ENCODE measurements around the gene RPS19BP1.

RPS19BP1 gene, protein sequence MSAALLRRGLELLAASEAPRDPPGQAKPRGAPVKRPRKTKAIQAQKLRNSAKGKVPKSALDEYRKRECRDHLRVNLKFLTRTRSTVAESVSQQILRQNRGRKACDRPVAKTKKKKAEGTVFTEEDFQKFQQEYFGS

DNA sequence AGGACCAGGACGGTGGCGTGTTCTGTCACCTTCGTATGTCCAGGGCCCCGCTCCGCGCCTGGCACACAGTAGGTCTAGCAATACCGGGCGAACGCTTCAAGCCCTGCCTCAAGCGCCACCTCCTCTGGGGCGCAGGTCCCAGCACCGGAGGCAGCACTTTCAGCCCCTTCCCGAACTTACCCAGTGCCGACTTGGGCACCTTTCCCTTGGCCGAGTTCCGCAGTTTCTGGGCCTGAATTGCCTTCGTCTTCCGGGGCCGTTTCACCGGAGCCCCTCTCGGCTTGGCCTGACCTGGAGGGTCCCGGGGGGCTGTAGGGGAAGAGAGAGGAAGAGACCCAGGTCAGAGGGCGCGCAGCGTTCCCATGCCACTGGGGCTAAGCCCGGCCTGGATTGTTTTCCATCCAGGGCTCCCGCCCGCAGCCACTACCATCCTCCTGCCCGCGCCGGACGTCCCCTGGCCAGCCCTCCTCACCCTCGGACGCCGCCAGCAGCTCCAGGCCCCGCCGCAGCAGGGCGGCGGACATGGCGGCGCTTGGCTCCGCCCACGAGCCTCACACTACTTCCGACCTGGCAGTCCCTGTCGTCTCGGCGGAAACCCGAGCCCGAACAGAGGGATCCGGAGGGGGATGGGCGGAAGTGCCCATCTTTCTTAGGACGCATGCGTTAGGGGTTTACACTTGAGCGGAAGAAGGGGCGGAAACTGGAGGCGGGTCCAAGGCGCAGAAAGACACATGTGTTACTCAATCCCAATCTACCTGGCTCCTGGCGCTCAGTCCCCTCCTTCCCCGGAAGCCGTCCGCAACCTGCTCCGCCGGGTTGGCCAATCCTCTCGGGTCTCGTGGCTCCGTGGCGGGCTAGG lies at the start of gene RPS19BP1:
Gene RPS19BP1 (minus strand): TSS at position 534 of the 859 bp plus-strand sequence. CDS start 10 bp downstream, at position 524.
- peak; percentile 100 for DNase-seq

DNA sequence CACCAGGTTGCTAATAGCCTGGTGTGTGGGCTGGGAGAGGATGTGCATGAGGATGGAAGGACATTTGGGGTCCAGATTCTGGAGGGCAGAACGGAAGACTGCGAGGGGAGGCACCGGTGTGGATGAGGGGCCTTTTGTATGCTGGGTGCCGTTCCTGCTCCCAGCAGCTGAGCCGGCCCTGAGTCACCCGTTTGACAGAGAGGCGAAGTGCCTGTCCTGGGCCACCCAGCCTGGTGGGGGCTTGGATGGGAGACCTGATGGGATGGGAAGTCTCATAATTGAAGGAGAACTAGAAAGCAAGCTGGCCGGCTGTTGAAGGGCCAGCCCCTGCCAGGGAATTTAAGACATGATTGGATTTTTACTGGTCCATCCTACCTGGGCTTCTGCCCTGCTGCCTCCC lies 48.8 kb upstream of the RPS19BP1 start:
- no peak for DNase-seq

DNA sequence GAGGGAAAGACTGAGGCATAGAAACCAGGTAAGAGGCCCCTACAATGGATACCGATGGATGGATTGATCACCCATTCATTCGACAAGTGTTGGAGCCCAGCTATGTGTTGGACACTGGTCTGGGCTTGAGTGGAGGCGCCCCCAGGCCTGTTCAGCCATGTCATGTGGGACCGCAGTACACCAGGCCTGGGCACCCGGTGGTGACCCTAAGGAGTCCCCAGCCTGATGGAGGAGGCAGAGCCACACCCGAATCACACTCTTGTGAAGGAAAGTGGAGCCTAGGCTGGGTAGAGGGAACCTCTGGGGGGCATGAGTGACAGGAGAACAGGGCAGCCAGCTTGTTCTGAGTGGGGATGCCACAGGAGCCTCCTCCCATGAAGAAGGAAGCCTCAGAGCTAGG lies 48.2 kb upstream of the RPS19BP1 start:
- DNase-seq: no peak

DNA sequence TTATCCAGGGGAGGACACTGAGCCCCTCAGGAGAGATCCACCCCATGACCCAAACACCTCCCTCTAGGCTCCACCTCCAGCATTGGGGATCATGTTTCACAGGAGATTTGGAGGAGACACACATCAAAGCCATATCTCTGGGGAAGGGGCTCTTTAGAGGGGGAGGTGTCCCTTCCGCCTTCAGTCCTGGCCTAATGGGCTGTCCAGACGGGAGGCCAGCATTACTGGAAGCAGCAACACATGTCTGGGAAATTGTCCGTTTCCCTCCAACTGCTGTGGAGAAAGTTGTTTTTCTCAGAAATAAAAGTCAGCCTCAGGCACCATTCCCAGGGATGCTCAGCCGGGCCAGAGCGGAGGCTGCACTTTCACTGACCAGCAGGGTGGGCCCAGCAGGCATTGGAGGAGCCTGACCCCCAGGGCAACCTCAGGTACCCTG lies 47.5 kb upstream of the RPS19BP1 start:
- no peak for DNase-seq

DNA sequence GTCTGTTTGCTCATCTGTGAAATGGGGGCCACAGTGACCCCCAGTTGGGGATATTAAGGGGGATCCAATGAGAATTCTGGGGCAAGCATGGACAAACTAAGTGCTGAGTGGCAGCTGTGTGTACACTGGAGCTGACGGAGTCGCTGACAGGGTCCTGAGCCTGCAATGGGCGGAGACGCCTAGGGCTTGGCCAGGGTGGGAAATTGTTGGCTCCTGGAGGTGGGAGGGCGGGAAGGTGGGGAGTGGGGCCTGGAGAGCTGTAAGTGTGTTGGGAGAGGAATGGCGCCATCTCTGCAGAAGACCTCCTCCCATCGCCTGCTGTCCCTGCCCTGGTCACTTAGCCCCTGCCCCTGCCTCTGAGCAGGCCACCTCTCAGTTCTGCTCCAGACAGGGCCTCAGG lies 45.4 kb upstream of the RPS19BP1 start:
- DNase-seq: no peak

DNA sequence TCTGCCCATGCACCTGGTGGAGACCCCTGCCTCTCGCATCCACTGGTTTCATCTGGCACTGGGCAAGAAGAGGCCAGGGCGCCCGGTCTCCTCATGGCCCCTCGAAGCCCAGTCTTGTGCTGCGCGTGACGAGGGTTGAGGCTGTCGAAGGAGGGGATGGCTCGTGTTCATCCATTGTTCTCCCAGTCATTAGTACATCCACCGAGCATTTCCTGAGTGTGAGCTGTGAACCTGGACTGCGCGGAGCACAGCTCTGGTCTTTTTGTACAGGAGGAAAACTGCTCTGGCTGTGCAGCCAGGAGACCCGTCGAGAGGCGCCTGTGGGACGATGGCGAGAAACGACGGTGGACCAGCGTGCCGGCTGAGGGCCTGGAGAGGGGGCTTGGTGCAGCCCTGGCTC lies 44.8 kb upstream of the RPS19BP1 start:
- no peak for DNase-seq

DNA sequence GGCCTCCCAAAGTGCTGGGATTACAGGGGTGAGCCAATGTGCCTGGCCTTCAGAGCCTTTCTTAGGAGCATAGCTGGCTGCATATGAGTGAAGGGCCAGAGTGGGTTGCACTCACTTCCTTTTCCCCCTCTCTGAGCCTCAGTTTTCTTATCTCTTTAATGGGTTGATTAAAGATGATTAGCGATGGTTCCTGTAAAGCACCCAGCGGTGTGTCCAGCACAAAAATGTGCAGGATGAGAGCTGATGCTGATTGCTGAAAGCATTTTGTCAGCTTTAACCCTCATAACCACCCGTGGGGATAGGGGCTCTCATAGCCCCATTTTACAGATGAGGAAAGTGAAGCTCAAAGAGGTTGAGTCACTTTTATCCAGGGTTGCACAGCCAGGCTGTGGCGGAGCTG lies 43.5 kb upstream of the RPS19BP1 start:
- no peak for DNase-seq

DNA sequence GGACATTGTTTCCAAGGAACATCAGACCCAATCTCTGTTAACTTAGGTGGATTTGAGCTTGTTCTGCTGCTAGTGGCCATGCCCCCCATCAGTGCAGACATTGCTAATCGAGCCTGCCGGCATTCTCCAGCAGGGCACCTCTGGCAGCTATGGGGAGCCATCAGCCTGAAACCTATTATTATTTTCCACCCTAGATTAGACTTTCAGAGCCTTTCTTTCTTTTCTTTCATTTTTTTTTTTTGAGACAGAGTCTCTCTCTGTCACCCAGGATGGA lies 42.9 kb upstream of the RPS19BP1 start:
- no peak for DNase-seq

DNA sequence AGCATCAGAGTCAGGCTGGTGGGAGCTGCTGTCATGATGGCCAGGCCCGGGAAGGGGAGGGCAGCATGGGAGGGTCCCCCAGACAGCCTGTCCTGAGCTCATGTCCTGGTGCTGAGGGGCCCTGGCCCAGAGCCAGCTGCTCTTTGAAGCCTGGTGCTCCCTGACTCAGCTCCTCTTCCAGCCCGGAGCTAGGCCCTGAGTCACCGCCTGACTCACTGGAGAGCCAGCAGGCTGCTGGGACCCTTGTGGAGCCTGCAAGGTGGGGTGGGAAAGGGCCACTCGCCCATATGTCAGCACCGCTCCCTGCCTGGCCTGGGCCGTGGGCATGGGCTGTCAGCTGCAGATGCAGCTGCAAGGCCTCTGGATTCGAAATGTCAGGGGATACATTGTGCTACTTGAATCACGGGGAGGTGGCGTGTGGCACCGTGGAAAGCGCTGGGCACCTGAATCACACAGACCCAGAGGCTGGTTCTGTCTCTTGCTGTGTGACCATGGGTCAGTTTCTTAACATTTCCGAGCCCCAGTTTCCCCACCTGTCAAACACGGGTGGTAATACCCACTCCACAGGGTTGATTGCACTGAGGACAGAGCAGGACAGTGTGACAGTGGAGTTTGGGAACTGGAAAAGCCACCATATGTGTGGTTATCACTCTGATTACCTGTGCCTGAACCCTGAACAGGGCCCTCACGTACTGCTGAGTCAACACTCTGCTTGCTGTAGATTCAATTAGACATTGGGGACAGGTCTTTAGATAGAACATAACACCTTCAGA lies 42.4 kb upstream of the RPS19BP1 start:
- no peak for DNase-seq

DNA sequence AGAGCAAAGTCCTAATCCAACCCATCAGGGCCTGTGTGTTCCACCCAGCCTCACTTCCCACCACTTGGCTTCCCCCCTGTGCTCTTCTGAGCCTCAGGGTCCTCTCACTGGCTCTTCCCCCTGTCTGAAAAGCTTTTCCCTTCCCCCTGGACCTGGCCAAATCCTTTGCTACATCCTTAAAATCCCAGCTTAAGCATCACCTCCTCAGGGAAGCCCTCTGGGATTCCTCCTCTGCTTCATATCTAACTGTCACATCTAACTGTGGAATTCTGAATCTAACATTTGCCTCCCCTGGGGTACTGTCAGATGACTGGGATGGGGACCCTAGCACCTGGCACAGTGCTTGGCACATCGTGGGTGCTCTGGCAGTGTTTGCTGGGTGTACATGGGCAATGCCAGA lies 39.0 kb upstream of the RPS19BP1 start:
- no peak for DNase-seq

DNA sequence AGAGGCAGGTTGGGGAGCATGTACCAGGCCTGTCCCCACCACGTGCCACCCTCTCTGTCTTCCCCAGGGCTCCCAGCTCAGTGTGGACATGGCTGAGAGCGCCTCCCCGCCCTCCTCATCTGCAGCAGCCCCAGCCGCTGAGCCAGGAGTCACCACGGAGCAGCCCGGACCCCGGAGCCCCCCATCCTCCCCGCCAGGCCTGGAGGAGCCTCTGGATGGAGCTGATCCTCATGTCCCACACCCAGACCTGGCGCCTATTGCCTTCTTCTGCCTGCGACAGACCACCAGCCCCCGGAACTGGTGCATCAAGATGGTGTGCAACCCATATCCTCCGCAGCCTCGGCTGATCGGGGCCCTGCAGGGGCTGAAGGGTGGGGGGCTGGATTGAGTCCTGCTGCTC lies 38.1 kb upstream of the RPS19BP1 start, which contains the start of gene CACNA1I:
Gene CACNA1I (plus strand): TSS at position 89 of the 400 bp plus-strand sequence. CDS start 0 bp downstream, at position 89.
- DNase-seq: no peak

DNA sequence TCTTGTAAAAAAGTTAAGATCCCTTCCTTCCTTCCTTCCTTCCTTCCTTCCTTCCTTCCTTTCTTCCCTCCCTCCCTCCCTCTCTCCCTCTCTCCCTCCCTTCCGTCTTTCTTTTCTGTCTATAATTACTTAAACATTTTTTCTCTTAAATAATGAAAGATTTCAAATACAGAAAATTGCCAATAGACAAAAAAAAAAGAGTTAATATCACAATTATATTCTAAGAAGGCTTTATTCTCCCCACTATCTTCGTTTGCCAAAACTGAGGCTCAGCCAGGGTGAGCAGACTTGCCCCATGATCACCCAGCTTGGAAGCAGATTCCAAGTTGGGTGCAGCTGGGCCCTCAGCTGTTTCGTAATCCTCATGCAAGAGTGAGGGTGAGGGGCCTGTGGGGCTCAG lies 37.7 kb upstream of the RPS19BP1 start:
- no peak for DNase-seq

DNA sequence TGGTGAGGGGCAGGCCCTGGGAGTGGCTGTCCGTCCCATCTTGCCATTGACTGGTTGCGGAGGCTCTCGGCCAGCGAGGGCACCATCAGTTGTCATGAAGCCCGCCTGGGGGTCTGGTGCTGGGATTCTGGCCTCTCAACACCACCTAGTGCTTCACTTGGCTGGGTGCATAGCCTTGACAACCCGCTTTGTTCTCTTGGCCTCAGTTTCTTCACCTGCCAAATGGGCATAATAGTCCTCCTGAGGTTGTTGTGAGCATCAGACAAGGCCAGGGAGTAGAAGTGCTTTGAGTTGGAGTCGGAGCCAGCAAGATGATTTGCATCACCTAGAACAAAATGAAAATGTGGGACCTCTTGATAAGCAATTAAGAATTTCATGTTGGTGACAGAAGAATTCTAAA lies 36.5 kb upstream of the RPS19BP1 start:
- DNase-seq: no peak

DNA sequence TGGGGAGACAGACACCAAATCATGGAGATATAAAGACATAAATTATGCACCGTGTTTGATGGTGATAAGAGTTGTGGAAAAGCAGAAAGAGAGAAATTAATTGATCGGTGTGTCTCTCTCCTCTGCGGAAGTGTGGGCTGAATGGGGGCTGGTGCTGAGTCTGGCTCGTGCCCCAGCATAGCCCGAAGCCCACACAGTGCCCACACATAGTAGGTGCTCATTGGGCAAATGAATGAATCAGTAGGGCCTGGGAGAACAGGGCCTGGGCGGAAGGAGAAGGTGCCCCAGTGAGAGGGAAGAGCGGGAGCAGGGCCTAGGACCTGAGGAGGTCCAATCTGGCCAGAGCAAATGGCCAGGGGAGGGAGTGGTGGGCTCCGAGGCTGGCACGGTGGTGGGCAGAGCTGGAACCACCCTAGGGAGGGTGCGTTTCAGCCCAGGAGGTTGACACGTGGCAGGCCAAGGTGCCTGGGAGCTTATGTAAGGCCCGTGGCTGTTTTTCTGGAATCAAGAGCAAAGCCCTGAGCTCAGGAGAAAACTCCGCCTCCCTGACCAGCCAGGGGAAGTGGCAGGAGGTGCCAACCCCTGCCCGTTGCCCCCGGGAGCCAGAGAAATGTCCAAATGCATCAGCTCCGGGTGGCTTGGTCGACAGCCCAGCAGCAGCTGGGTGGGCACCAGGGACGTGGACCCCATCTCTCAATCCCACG lies 35.9 kb upstream of the RPS19BP1 start:
- no peak for DNase-seq

DNA sequence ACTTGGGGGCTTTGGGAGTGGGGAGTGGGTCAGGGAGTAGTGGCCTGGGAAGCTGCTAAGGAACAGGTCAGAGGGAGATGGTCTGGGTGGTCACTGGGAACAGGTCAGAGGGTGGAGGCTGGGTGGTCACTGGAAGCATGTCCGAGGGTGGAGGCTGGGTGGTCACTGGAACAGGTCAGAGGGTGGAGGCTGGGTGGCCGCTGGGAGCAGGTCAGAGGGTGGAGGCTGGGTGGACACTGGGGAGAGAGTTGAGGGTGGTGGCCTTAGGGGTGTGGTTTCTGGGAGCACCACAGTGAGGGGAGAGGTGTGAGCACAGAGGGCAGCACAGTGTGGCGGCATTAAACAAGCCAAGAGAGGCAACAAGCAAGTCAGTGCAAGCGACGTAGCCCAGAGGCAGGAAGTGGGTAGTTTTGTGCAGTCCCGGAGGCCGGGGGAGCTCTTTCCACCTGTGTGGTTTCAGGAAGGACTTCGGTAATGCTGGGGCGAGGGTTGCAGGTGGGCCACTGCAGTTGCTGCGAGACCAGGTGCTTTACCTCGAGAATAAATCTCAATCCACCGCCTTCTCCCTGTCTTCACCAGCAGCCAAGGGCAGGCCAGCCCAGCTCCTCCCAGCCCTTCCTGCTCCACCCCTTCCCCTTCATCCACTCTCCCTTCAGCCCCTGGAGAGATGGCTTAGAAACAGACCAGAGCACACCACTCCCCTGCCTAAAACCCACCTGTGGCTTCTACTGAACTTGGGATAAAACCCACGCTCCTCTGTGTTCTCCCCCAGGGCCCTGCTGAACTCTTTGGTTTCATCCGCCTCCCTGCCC lies 34.8 kb upstream of the RPS19BP1 start:
- DNase-seq: peak; percentile 49

DNA sequence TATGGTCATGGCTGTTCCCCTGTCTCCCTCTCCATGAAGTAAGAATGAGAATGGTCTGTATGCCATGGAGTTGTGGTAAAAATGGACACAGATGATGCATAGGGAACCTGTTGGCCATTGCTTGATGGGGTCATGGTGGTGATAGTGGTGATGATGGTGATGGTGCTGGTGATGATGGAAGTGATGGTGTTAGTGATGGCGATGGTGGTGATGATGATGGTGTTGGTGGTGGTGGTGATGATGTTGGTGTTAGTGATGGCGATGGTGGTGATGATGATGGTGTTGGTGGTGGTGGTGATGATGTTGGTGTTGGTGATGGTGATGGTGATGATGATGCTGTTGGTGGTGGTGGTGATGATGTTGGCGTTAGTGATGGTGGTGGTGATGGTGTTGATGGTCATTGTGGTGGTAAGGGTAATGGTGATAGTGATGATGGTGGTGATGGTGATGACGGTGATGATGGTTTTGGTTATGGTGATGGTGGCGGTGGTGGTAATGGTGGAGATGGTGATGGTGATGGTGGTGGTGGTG lies 32.9 kb upstream of the RPS19BP1 start:
- DNase-seq: no peak

DNA sequence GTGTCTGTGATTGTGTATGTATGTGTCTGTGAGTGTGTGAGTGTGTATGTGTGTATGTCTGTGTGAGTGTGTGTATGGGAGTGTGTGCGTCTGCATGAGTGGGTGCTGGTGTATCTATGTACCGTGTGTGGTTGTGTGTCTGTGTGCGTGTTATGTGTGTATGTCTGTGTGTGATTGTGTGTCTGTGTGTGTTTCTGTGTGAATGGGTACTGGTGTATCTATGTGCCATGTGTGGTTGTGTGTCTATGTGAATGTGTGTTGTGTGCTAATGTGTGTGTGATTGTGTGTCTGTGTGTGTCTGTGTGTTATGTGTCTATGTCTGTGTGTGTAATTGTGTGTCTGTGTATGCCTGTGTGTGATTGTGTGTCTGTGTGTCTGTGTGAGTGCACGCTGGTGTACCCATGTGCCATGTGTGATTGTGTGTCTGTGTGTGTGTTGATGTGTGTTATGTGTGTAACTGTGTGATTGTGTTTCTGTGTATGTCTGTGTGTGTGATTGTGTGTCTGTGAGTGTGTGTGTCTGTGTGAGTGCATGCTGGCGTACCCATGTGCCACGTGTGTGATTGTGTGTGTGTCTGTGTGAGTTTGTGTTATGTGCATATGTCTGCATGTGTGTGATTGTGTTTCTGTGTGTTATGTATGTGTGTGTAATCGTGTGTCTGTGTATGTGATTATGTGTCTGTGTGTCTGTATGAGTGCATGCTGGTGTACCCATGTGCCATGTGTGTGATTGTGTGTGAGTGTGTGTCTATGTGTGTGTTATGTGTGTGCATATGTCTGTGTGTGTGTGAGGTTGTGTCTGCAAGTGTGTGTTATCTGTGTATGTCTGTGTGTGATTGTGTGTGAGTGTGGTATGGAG lies 31.3 kb upstream of the RPS19BP1 start:
- no peak for DNase-seq

DNA sequence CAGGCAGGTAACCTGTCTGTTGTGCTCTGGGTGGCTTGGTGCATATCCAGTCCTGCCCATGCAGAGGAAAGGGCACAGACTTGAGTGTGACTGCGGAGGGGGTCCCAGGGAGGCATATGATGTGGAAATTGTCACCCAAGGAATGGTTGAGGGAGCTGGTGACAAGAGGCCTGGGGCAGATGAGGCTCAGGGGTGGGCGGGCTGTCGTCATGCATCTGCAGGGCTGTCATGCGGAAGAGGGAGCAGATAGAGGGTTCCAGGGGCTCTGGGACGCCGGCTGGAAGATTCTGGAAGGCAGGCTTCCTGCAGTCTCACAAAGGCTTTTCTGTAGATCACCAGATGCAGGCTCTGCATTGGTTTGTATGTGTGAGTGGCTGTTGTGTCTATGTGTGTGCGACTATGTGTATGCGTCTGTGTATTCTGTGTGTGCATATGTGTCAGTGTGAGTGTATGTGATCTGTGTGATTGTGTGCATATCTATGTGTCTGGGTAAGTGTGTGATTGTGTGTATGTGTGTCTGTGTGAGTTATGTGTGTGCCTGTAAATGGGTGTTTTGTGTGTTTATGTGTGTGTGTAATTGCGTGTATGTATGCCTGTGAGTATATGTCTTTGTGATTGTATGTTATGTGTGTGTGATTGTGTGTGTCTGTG lies 30.4 kb upstream of the RPS19BP1 start:
- DNase-seq: no peak

DNA sequence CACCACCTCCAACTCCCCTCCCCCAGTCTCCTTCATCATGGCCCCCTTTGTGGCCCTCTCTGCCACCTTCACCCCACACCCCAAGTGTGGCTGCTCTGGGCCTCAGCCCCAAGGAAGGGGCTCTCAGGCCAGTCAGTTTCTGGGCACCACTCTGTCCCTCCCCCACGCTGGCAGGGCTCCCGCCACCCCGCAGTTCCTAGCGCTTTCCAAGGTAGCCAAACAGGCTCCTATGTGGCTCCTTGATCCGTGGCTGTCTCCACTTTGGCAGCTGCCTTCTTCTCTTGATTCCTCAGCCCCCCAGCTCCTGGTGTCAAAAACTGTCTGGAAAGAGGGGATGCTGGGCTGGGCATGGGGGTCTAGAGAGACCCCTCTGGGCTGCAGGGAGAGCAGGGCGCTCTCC lies 27.6 kb upstream of the RPS19BP1 start:
- no peak for DNase-seq

DNA sequence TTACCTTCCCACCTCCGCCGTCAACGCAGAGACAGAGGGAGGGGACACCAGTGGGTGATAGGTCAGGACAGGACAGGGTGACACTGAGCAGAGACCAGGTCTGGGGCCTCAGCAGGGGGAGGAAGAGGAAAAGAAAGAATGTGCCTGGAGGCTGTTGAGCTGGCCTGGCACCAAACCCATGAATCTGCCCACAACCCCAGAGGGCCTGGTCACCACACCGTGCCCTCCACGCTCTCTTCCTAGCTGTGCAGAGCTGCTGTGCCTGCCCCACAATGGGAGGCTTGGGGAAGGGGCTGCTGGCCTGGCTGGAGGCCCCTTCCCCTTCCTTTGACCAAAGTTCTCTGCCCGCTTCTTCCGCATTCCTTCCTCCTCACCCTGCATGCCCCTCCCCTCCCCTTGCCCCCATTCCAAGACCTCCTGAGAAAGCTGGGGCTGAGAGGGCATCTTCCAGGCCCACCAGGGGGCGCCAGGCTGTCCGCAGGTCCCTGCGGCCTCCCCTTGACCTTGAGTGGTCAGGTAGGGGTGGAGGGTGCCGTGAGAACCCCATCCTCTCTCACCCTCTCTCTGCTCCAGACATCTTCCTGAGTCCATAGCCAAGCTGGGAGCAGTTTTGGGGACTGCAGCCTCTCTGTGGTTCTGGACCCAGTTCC lies 27.0 kb upstream of the RPS19BP1 start:
- no peak for DNase-seq
